Memory B cell (primary cell): Measurements from ENCODE around the gene SMURF2.

Experiments
- ATAC-seq: fragments of 150-1000 bp; cut with Tn5 transposase; 2 replicates; pipeline ENCODE4 v1.10.0; 2021; ENCODE audit warnings: low read depth, mild to moderate bottlenecking, moderate library complexity
- DNase-seq, 2 donors: peaks; one replicate each; pipeline ENCODE4 v3.0.0; 2022; ENCODE audit warnings: low spot score in 2 of 2
- H3K27ac Mint-ChIP-seq: one replicate; pipeline ENCODE4 v1.8.0; 2022; ENCODE audit warnings: mild to moderate bottlenecking, moderate library complexity, mixed read lengths
- H3K27me3 Mint-ChIP-seq: one replicate; pipeline ENCODE4 v1.8.0; 2022; ENCODE audit warnings: mixed read lengths
- H3K36me3 Mint-ChIP-seq: one replicate; pipeline ENCODE4 v1.8.0; 2022; ENCODE audit warnings: mild to moderate bottlenecking, mixed read lengths
- H3K4me1 Mint-ChIP-seq: one replicate; pipeline ENCODE4 v1.8.0; 2022; ENCODE audit warnings: mixed read lengths
- H3K4me3 Mint-ChIP-seq: one replicate; pipeline ENCODE4 v1.8.0; 2022; ENCODE audit warnings: mild to moderate bottlenecking, moderate library complexity, mixed read lengths
- H3K9me3 Mint-ChIP-seq: one replicate; pipeline ENCODE4 v1.8.0; 2022; ENCODE audit warnings: mixed read lengths

SMURF2 gene

GRCh38 chr17:64658931-64659330, 3.2 kb downstream of the SMURF2 start:
- Mint-ChIP-seq H3K36me3 (peaks cover 3% of the 10 kb centered on the region), H3K9me3 (no peaks in the 10 kb centered on the region), H3K27me3 (no peaks in the 10 kb centered on the region), H3K27ac (peak overlapping the region; percentile 25), H3K4me1 (peaks cover 21% of the 10 kb centered on the region), H3K4me3 (no peak overlapping the region)
- DNase-seq (no peak), ATAC-seq (no peak)

GRCh38 chr17:64657610-64658125, 4.4 kb downstream of the SMURF2 start:
- no peak for DNase-seq
- H3K9me3 Mint-ChIP-seq: no peaks in the 10 kb centered on the region
- H3K27me3 Mint-ChIP-seq: no peaks in the 10 kb centered on the region
- peaks cover 3% of the 10 kb centered on the region for H3K36me3 Mint-ChIP-seq
- no peak overlapping the region for H3K4me3 Mint-ChIP-seq
- H3K4me1 Mint-ChIP-seq: peaks cover 23% of the 10 kb centered on the region
- no peak overlapping the region for H3K27ac Mint-ChIP-seq
- no peak for ATAC-seq

GRCh38 chr17:64655704-64656103, 6.4 kb downstream of the SMURF2 start:
- Mint-ChIP-seq H3K4me1 (peaks cover 23% of the 10 kb centered on the region), H3K36me3 (peaks cover 2% of the 10 kb centered on the region), H3K9me3 (no peaks in the 10 kb centered on the region), H3K4me3 (no peak overlapping the region), H3K27ac (no peak overlapping the region), H3K27me3 (no peaks in the 10 kb centered on the region)
- no peak for ATAC-seq
- no peak for DNase-seq

GRCh38 chr17:64653985-64654355, 8.1 kb downstream of the SMURF2 start:
- DNase-seq: no peak
- Mint-ChIP-seq H3K4me3 (no peak overlapping the region), H3K27ac (no peak overlapping the region), H3K9me3 (no peaks in the 10 kb centered on the region), H3K4me1 (peaks cover 18% of the 10 kb centered on the region), H3K36me3 (peaks cover 2% of the 10 kb centered on the region), H3K27me3 (no peaks in the 10 kb centered on the region)
- no peak for ATAC-seq

- no peaks in the 10 kb centered on the region for H3K27me3 Mint-ChIP-seq
- ATAC-seq (no peak), DNase-seq (no peak)
- no peak overlapping the region for H3K27ac Mint-ChIP-seq
- peaks cover 17% of the 10 kb centered on the region for H3K4me1 Mint-ChIP-seq
- peaks cover 2% of the 10 kb centered on the region for H3K36me3 Mint-ChIP-seq
- no peaks in the 10 kb centered on the region for H3K9me3 Mint-ChIP-seq
- H3K4me3 Mint-ChIP-seq: no peak overlapping the region
Measured at GRCh38 chr17:64653325-64653984, 8.7 kb downstream of the SMURF2 start.

- H3K9me3 Mint-ChIP-seq: no peaks in the 10 kb centered on the region
- ATAC-seq (no peak), DNase-seq (no peak)
- H3K27ac Mint-ChIP-seq: no peak overlapping the region
- no peaks in the 10 kb centered on the region for H3K27me3 Mint-ChIP-seq
- peaks cover 2% of the 10 kb centered on the region for H3K36me3 Mint-ChIP-seq
- H3K4me3 Mint-ChIP-seq: no peak overlapping the region
- peaks cover 10% of the 10 kb centered on the region for H3K4me1 Mint-ChIP-seq
Measured at GRCh38 chr17:64651889-64652288, 10.2 kb downstream of the SMURF2 start.

- no peaks in the 10 kb centered on the region for H3K27me3 Mint-ChIP-seq
- peaks cover 6% of the 10 kb centered on the region for H3K36me3 Mint-ChIP-seq
- no peak for ATAC-seq
- peaks cover 10% of the 10 kb centered on the region for H3K4me1 Mint-ChIP-seq
- no peak overlapping the region for H3K4me3 Mint-ChIP-seq
- H3K27ac Mint-ChIP-seq: no peak overlapping the region
- DNase-seq: no peak
- H3K9me3 Mint-ChIP-seq: no peaks in the 10 kb centered on the region
Measured at GRCh38 chr17:64648234-64648633, 13.9 kb downstream of the SMURF2 start.

GRCh38 chr17:64647817-64648216, 14.3 kb downstream of the SMURF2 start:
- Mint-ChIP-seq H3K4me3 (no peak overlapping the region), H3K4me1 (peaks cover 10% of the 10 kb centered on the region), H3K36me3 (peaks cover 6% of the 10 kb centered on the region), H3K9me3 (no peaks in the 10 kb centered on the region), H3K27ac (no peak overlapping the region), H3K27me3 (no peaks in the 10 kb centered on the region)
- no peak for ATAC-seq
- no peak for DNase-seq

GRCh38 chr17:64639516-64639915, 22.6 kb downstream of the SMURF2 start:
- Mint-ChIP-seq H3K4me1 (peaks cover 22% of the 10 kb centered on the region), H3K27me3 (no peaks in the 10 kb centered on the region), H3K36me3 (peaks cover 10% of the 10 kb centered on the region), H3K9me3 (no peaks in the 10 kb centered on the region), H3K27ac (no peak overlapping the region), H3K4me3 (no peak overlapping the region)
- no peak for ATAC-seq
- DNase-seq: no peak

- no peaks in the 10 kb centered on the region for H3K27me3 Mint-ChIP-seq
- no peak overlapping the region for H3K27ac Mint-ChIP-seq
- H3K4me3 Mint-ChIP-seq: no peak overlapping the region
- H3K4me1 Mint-ChIP-seq: peaks cover 22% of the 10 kb centered on the region
- ATAC-seq: peak; percentile 41
- peaks cover 10% of the 10 kb centered on the region for H3K36me3 Mint-ChIP-seq
- no peak for DNase-seq
- H3K9me3 Mint-ChIP-seq: no peaks in the 10 kb centered on the region
Measured at GRCh38 chr17:64638552-64639203, 23.4 kb downstream of the SMURF2 start.

GRCh38 chr17:64635647-64636305, 26.3 kb downstream of the SMURF2 start:
- Mint-ChIP-seq H3K4me3 (no peak overlapping the region), H3K9me3 (no peaks in the 10 kb centered on the region), H3K4me1 (peaks cover 30% of the 10 kb centered on the region), H3K36me3 (peaks cover 11% of the 10 kb centered on the region), H3K27me3 (no peaks in the 10 kb centered on the region), H3K27ac (peak overlapping the region; percentile 28)
- ATAC-seq (no peak), DNase-seq (no peak)

GRCh38 chr17:64634218-64634617, 27.9 kb downstream of the SMURF2 start:
- no peak for ATAC-seq
- Mint-ChIP-seq H3K27ac (no peak overlapping the region), H3K27me3 (no peaks in the 10 kb centered on the region), H3K36me3 (peaks cover 11% of the 10 kb centered on the region), H3K4me3 (no peak overlapping the region), H3K9me3 (no peaks in the 10 kb centered on the region), H3K4me1 (peaks cover 32% of the 10 kb centered on the region)
- DNase-seq: no peak

GRCh38 chr17:64632606-64633005, 29.5 kb downstream of the SMURF2 start:
- DNase-seq: no peak
- Mint-ChIP-seq H3K27ac (no peak overlapping the region), H3K4me1 (peaks cover 40% of the 10 kb centered on the region), H3K4me3 (no peak overlapping the region), H3K36me3 (peaks cover 7% of the 10 kb centered on the region), H3K27me3 (no peaks in the 10 kb centered on the region), H3K9me3 (no peaks in the 10 kb centered on the region)
- ATAC-seq: no peak

GRCh38 chr17:64632194-64632593, 29.9 kb downstream of the SMURF2 start:
- H3K9me3 Mint-ChIP-seq: no peaks in the 10 kb centered on the region
- ATAC-seq: no peak
- H3K36me3 Mint-ChIP-seq: peaks cover 8% of the 10 kb centered on the region
- H3K4me1 Mint-ChIP-seq: peaks cover 43% of the 10 kb centered on the region
- H3K27me3 Mint-ChIP-seq: no peaks in the 10 kb centered on the region
- no peak overlapping the region for H3K4me3 Mint-ChIP-seq
- no peak overlapping the region for H3K27ac Mint-ChIP-seq
- no peak for DNase-seq
